Gastroesophageal sphincter (tissue), 4 donors: ENCODE results near the gene CAMK2B. TPM values are rescaled to one million over a fixed set of nuclear protein-coding genes. Genes with fewer than 3 reads are reported as not detected.

Source experiments
- ATAC-seq: fragments of 150-250 bp; one replicate; pipeline ENCODE4 v1.9.1; 2016; ENCODE audit warnings: mild to moderate bottlenecking, moderate library complexity
- H3K27ac ChIP-seq, 4 donors: fragments of 200-600 bp; sonication (generic) in 3 of 4; 1 replicate in 3 of 4; 2 replicates in 1 of 4; pipeline ENCODE4 v1.5.1; 2016 to 2019
- H3K27me3 ChIP-seq: fragments of 200-600 bp; sonication (generic); one replicate; pipeline ENCODE4 v1.5.1; 2019
- H3K36me3 ChIP-seq, 2 donors: fragments of 200-600 bp; sonication (generic); one replicate each; pipeline ENCODE4 v1.5.1; 2019; ENCODE audit warnings: control low read depth in 1 of 2
- H3K4me1 ChIP-seq, 3 donors: fragments of 200-600 bp; sonication (generic); 1 replicate in 2 of 3; 2 replicates in 1 of 3; pipeline ENCODE4 v1.5.1; 2016 to 2019; ENCODE audit warnings: control low read depth in 2 of 3
- H3K4me3 ChIP-seq, 2 donors: fragments of 200-600 bp; sonication (generic); one replicate each; pipeline ENCODE4 v1.5.1; 2019; ENCODE audit warnings: mild to moderate bottlenecking in 1 of 2, moderate library complexity in 1 of 2
- H3K9me3 ChIP-seq, 3 donors: fragments of 200-600 bp; sonication (generic); one replicate each; pipeline ENCODE4 v1.5.1; 2017 to 2019; ENCODE audit warnings: control low read depth in 2 of 3
- CTCF ChIP-seq, 4 experiments: fragments of 200-600 bp in 2 of 4; fragments of 450-650 bp in 2 of 4; sonication (generic) in 1 of 4; IDR thresholded peaks; one replicate each; pipeline ENCODE4 v1.5.1; 2017 to 2019; ENCODE audit warnings: antibody characterized with exemption in 4 of 4, mild to moderate bottlenecking in 2 of 4, moderate library complexity in 2 of 4
- EP300 ChIP-seq: sonication (generic); formaldehyde crosslinking; IDR thresholded peaks from one replicate; pipeline ENCODE4 v1.6.1; 2017; ENCODE audit warnings: antibody characterized with exemption, mild to moderate bottlenecking
- POLR2A ChIP-seq, 2 donors: fragments of 450-650 bp; IDR thresholded peaks; one replicate each; pipeline ENCODE4 v1.6.1; 2017; ENCODE audit warnings: antibody characterized with exemption in 2 of 2, mild to moderate bottlenecking in 2 of 2, moderate library complexity in 1 of 2
- POLR2AphosphoS5 ChIP-seq: sonication (generic); formaldehyde crosslinking; IDR thresholded peaks from one replicate; pipeline ENCODE4 v1.6.1; 2017; ENCODE audit warnings: antibody characterized with exemption
- WGBS, 2 donors: methylation state at CpG; one replicate each; pipeline ENCODE4 v1.1.5; 2018; ENCODE audit warnings: low coverage in 1 of 2; 5-methylcytosine and 5-hydroxymethylcytosine counted together
- total RNA-seq, 4 donors: library from RNA; depleted of rRNA; stranded (reverse); fragments of >200 nt; gene quantifications; one replicate each; pipeline ENCODE4 v1.1.0, GENCODE V29; 2016

The CAMK2B gene
- total RNA-seq, 4 donors from 2014 or later, result 0.27 to 1.5 (median 0.81) TPM

GRCh38 chr7:44263326-44264082 is 61.9 kb downstream of the CAMK2B start:
- ATAC-seq, result no peak
- Histone ChIP-seq H3K27me3 (peaks cover 7% of the 10 kb centered on the region), H3K36me3 (no peaks in the 10 kb centered on the region), H3K9me3 (no peaks in the 10 kb centered on the region), H3K4me1 (peaks cover 7 to 24% (median 20%) of the 10 kb centered on the region in 3 donors), H3K27ac (no peak overlapping the region), H3K4me3 (no peak overlapping the region)
- no peak for TF ChIP-seq POLR2AphosphoS5
- no peak for TF ChIP-seq EP300
- TF ChIP-seq POLR2A (IDR thresholded peaks at IDR 0.05), result no peak
- TF ChIP-seq CTCF (IDR thresholded peaks at IDR 0.05), result no peak
- WGBS, 2 donors, result 63 to 81% methylated on average over 4 to 7 of the region's 20 CpGs

- H3K4me3 ChIP-seq, result no peak overlapping the region
- H3K4me1 ChIP-seq, result peaks cover 10 to 39% (median 32%) of the 10 kb centered on the region in 3 donors
- TF ChIP-seq POLR2A (IDR thresholded peaks at IDR 0.05) (no peak), POLR2AphosphoS5 (no peak), CTCF (IDR thresholded peaks at IDR 0.05) (no peak), EP300 (no peak)
- no peaks in the 10 kb centered on the region for H3K27me3 ChIP-seq
- H3K36me3 ChIP-seq, result no peaks in the 10 kb centered on the region
- no peak for ATAC-seq
- H3K9me3 ChIP-seq, result no peaks in the 10 kb centered on the region
- WGBS, 2 donors, result no CpG with 5 or more reads among the region's 9 CpGs
- H3K27ac ChIP-seq, result no peak overlapping the region
Observed at GRCh38 chr7:44262031-44262430, 63.4 kb downstream of the CAMK2B start.

GRCh38 chr7:44261240-44261639 is 64.2 kb downstream of the CAMK2B start:
- no peak overlapping the region for H3K27ac ChIP-seq
- peaks cover 10 to 47% (median 32%) of the 10 kb centered on the region in 3 donors for H3K4me1 ChIP-seq
- ATAC-seq, result no peak
- no peaks in the 10 kb centered on the region for H3K36me3 ChIP-seq
- WGBS, 2 donors, result 68 to 80% methylated on average over 2 to 4 of the region's 5 CpGs
- no peak for TF ChIP-seq EP300
- no peaks in the 10 kb centered on the region for H3K9me3 ChIP-seq
- H3K27me3 ChIP-seq, result no peaks in the 10 kb centered on the region
- H3K4me3 ChIP-seq, result no peak overlapping the region

- TF ChIP-seq POLR2AphosphoS5 (peak; percentile 89), EP300 (no peak)
- Histone ChIP-seq H3K4me3 (no peak overlapping the region), H3K27me3 (no peaks in the 10 kb centered on the region), H3K9me3 (no peaks in the 10 kb centered on the region), H3K27ac (peak overlapping the region in 3 of 4 donors; percentile 76 to 81 (median 80)), H3K36me3 (no peaks in the 10 kb centered on the region), H3K4me1 (peaks cover 10 to 50% (median 32%) of the 10 kb centered on the region in 3 donors)
- peak; percentile 88 for ATAC-seq
- whole genome bisulfite sequencing, 2 donors, result 16 to 22% methylated on average over 6 to 8 of the region's 18 CpGs
Observed at GRCh38 chr7:44259547-44260457, 65.6 kb downstream of the CAMK2B start.

GRCh38 chr7:44258865-44259546 is 66.4 kb downstream of the CAMK2B start:
- peaks cover 10 to 50% (median 32%) of the 10 kb centered on the region in 3 donors for H3K4me1 ChIP-seq
- H3K27ac ChIP-seq, result peak overlapping the region; percentile 22 to 81 (median 78)
- H3K27me3 ChIP-seq, result no peaks in the 10 kb centered on the region
- ATAC-seq, result no peak
- no peak for TF ChIP-seq EP300
- no peak for TF ChIP-seq POLR2AphosphoS5
- no peak for TF ChIP-seq CTCF (IDR thresholded peaks at IDR 0.05)
- 100% methylated on average over 1 of the region's 14 CpGs; no CpG with 5 or more reads in 1 of the 2 donors for WGBS, 2 donors
- no peaks in the 10 kb centered on the region for H3K36me3 ChIP-seq
- H3K9me3 ChIP-seq, result no peaks in the 10 kb centered on the region
- no peak overlapping the region for H3K4me3 ChIP-seq
